ENCODE data around the gene ERGIC1. TPM values are rescaled to one million over a fixed set of nuclear protein-coding genes. Genes with fewer than 3 reads are reported as not detected.

ERGIC1 gene
- total and polyA plus RNA-seq, 2 of the 13 experiments (the other 11 are each of a cell fraction or from before 2014, with no cell fraction given), result 78.5 to 184 TPM

DNA sequence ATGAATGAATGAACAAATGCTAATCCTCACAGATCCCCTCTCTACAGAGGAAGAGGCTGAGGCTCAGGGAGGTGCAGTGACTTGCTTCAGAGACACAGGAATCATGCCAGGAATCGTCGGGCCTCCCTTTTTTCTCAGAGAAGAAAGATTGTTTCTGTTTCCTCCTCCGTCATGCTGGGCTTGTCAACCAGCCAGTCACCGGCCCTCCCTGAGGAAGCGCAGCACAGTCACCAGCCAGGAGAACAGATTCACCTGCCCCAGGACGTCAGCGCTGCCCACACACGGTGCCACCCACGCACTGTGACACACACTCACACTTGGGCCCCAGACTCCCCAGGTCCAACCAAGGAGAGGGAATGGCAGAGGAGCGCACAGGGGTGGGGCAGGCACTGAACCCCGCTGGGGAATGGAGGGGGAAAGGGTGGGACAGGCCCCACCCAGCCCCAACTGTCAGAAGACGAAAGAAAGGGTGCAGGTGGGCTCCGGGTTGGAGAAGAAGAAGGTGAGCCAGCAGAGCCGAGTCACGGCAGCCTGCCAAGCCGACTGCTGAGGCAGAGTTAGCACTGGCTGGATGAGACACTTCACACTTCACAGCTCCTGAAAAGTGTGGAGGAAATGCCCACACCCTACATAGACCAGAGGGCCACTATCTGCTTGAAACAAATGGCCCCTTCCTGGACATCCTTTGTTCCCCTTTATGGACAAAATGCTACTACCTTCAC is 13.8 kb upstream of the ERGIC1 start (continued):
- TF ChIP-seq, protein P1, sequence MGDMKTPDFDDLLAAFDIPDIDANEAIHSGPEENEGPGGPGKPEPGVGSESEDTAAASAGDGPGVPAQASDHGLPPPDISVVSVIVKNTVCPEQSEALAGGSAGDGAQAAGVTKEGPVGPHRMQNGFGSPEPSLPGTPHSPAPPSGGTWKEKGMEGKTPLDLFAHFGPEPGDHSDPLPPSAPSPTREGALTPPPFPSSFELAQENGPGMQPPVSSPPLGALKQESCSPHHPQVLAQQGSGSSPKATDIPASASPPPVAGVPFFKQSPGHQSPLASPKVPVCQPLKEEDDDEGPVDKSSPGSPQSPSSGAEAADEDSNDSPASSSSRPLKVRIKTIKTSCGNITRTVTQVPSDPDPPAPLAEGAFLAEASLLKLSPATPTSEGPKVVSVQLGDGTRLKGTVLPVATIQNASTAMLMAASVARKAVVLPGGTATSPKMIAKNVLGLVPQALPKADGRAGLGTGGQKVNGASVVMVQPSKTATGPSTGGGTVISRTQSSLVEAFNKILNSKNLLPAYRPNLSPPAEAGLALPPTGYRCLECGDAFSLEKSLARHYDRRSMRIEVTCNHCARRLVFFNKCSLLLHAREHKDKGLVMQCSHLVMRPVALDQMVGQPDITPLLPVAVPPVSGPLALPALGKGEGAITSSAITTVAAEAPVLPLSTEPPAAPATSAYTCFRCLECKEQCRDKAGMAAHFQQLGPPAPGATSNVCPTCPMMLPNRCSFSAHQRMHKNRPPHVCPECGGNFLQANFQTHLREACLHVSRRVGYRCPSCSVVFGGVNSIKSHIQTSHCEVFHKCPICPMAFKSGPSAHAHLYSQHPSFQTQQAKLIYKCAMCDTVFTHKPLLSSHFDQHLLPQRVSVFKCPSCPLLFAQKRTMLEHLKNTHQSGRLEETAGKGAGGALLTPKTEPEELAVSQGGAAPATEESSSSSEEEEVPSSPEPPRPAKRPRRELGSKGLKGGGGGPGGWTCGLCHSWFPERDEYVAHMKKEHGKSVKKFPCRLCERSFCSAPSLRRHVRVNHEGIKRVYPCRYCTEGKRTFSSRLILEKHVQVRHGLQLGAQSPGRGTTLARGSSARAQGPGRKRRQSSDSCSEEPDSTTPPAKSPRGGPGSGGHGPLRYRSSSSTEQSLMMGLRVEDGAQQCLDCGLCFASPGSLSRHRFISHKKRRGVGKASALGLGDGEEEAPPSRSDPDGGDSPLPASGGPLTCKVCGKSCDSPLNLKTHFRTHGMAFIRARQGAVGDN (CRISPR knock-in tag; IDR thresholded peaks at IDR 0.05), result peak; percentile 38; the same call in 1 of the 2 replicates
- TF ChIP-seq EED (CRISPR knock-in tag; IDR thresholded peaks at IDR 0.05), result no peak
- TF ChIP-seq NAIF1 (CRISPR knock-in tag; IDR thresholded peaks at IDR 0.05; ENCODE audit: borderline replicate concordance), result no peak
- TF ChIP-seq ZNF329 (CRISPR knock-in tag; IDR thresholded peaks at IDR 0.05; ENCODE audit: low read depth), result no peak
- TF ChIP-seq SNAPC2 (CRISPR knock-in tag; IDR thresholded peaks at IDR 0.05), result no peak
- 0 out of 2 replicates have a peak, but pooled peaks have one; percentile 25 for TF ChIP-seq HNRNPL (IDR thresholded peaks at IDR 0.05; ENCODE audit: low read depth, low read length)
- TF ChIP-seq, protein P2, sequence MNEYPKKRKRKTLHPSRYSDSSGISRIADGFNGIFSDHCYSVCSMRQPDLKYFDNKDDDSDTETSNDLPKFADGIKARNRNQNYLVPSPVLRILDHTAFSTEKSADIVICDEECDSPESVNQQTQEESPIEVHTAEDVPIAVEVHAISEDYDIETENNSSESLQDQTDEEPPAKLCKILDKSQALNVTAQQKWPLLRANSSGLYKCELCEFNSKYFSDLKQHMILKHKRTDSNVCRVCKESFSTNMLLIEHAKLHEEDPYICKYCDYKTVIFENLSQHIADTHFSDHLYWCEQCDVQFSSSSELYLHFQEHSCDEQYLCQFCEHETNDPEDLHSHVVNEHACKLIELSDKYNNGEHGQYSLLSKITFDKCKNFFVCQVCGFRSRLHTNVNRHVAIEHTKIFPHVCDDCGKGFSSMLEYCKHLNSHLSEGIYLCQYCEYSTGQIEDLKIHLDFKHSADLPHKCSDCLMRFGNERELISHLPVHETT (CRISPR knock-in tag; conservative IDR thresholded peaks at IDR 0.05), result no peak
- no peak for TF ChIP-seq NR2F2 (IDR thresholded peaks at IDR 0.05; ENCODE audit: borderline replicate concordance, low read depth)
- no peak for TF ChIP-seq STAT5B (CRISPR knock-in tag; IDR thresholded peaks at IDR 0.05)
- TF ChIP-seq EEA1 (CRISPR knock-in tag; IDR thresholded peaks at IDR 0.05; ENCODE audit: borderline replicate concordance), result 0 out of 2 replicates have a peak, but pooled peaks have one; percentile 31
- no peak for TF ChIP-seq NFE2L1 (CRISPR knock-in tag; IDR thresholded peaks at IDR 0.05; ENCODE audit: borderline replicate concordance)
